ENCODE measurements around the gene OR2T8.

The OR2T8 gene

GRCh38 chr1:247919952-247920351, at the start of gene OR2T8:
Gene OR2T8 (plus strand): TSS chr1:247920252. CDS start chr1:247921018, 766 bp downstream.
- no peak for DNase-seq (ENCODE audit: low spot score)

GRCh38 chr1:247883346-247883745, 36.7 kb upstream of the OR2T8 start:
- no peak for DNase-seq (ENCODE audit: low spot score)

- DNase-seq (ENCODE audit: low spot score): no peak
These were observed 35.1 kb upstream of the OR2T8 start for GRCh38 chr1:247884797-247885413.

- no peak for DNase-seq (ENCODE audit: low spot score)
These were observed 24.9 kb upstream of the OR2T8 start, which contains the start of gene OR2W3 for GRCh38 chr1:247895163-247895637. Gene OR2W3 (plus strand): TSS chr1:247895587. CDS start chr1:247895587, 0 bp downstream.

GRCh38 chr1:247895976-247896375, 24.1 kb upstream of the OR2T8 start:
- no peak for DNase-seq (ENCODE audit: low spot score)

- no peak for DNase-seq (ENCODE audit: low spot score)
These were observed 15.9 kb upstream of the OR2T8 start for GRCh38 chr1:247904122-247904521.

GRCh38 chr1:247905181-247905580, 14.9 kb upstream of the OR2T8 start:
- DNase-seq (ENCODE audit: low spot score): no peak

- DNase-seq (ENCODE audit: low spot score): no peak
These were observed 14.0 kb upstream of the OR2T8 start for GRCh38 chr1:247905910-247906503.

GRCh38 chr1:247906504-247907047, 13.5 kb upstream of the OR2T8 start:
- peak; percentile 9 for DNase-seq (ENCODE audit: low spot score)

GRCh38 chr1:247908766-247909165, 11.3 kb upstream of the OR2T8 start:
- DNase-seq (ENCODE audit: low spot score): no peak

- no peak for DNase-seq (ENCODE audit: low spot score)
These were observed 6.3 kb upstream of the OR2T8 start for GRCh38 chr1:247913786-247914185.

- no peak for DNase-seq (ENCODE audit: low spot score)
These were observed 5.0 kb upstream of the OR2T8 start for GRCh38 chr1:247914941-247915662.

GRCh38 chr1:247923941-247924340, 3.9 kb downstream of the OR2T8 start:
- no peak for DNase-seq (ENCODE audit: low spot score)

- DNase-seq (ENCODE audit: low spot score): no peak
These were observed 4.8 kb downstream of the OR2T8 start, which contains the start of gene OR2AJ1 for GRCh38 chr1:247924868-247925267. Gene OR2AJ1 (plus strand): TSS chr1:247924889. CDS start chr1:247933769, 8,880 bp downstream.

- DNase-seq (ENCODE audit: low spot score): no peak
These were observed 13.9 kb downstream of the OR2T8 start for GRCh38 chr1:247933989-247934388.

- no peak for DNase-seq (ENCODE audit: low spot score)
These were observed 15.7 kb downstream of the OR2T8 start for GRCh38 chr1:247935781-247936180.

- no peak for DNase-seq (ENCODE audit: low spot score)
These were observed 16.4 kb downstream of the OR2T8 start for GRCh38 chr1:247936415-247936814.

- DNase-seq (ENCODE audit: low spot score): peak; percentile 95
These were observed 17.1 kb downstream of the OR2T8 start for GRCh38 chr1:247936965-247937734.

GRCh38 chr1:247942624-247943023, 22.6 kb downstream of the OR2T8 start:
- DNase-seq (ENCODE audit: low spot score): no peak

- DNase-seq (ENCODE audit: low spot score): no peak
These were observed 28.5 kb downstream of the OR2T8 start, which contains the start of gene OR2L8 for GRCh38 chr1:247948558-247948957. Gene OR2L8 (plus strand): TSS chr1:247948858. CDS start chr1:247948858, 0 bp downstream.

GRCh38 chr1:247953408-247953807, 33.4 kb downstream of the OR2T8 start:
- no peak for DNase-seq (ENCODE audit: low spot score)

- no peak for DNase-seq (ENCODE audit: low spot score)
These were observed 41.7 kb downstream of the OR2T8 start for GRCh38 chr1:247961791-247962190.

All from activated CD4-positive, alpha-beta T cell treated with anti-CD3 and anti-CD28 coated beads, Interleukin-2, Interleukin-4, amounts not matched to agents 100 ng/mL and 50 ng/mL, durations not matched to agents 16 hours and 8 hours (primary cell).